WTC11 (cell line): Measurements from ENCODE around the gene CDC25B. TPM values are rescaled to one million over a fixed set of nuclear protein-coding genes. Genes with fewer than 3 reads are reported as not detected.

Source experiments
- ATAC-seq: fragments of 200-7000 bp; cut with Tn5 transposase; 2 replicates; pipeline ENCODE4 v1.10.0; 2021; ENCODE audit warnings: mild to moderate bottlenecking, moderate library complexity
- Bru-seq: library from RNA; stranded (reverse); fragments of 400-500 nt; gene quantifications from one replicate; lab custom pipeline; 2021; lab: Mats Ljungman, UMichigan
- CTCF ChIA-PET: fragments of 300-600 bp; sonication (Branson Sonifier 250); formaldehyde crosslinking; loops from one replicate; lab custom pipeline; 2021; ENCODE audit warnings: antibody characterized with exemption; lab: Charles Lee
- POLR2A ChIA-PET: fragments of 350-600 bp; sonication (Branson Sonifier 250); formaldehyde crosslinking; loops from one replicate; lab custom pipeline; 2021; ENCODE audit warnings: antibody characterized with exemption; lab: Charles Lee
- DNase-seq: peaks from one replicate; pipeline ENCODE4 v3.0.0; 2021; ENCODE audit warnings: low spot score
- H3K27ac Mint-ChIP-seq: 2 replicates; pipeline ENCODE4 v1.8.0; 2021; ENCODE audit warnings: mixed read lengths
- H3K27me3 Mint-ChIP-seq: 2 replicates; pipeline ENCODE4 v1.8.0; 2021; ENCODE audit warnings: low read depth, mild to moderate bottlenecking, moderate library complexity, mixed read lengths
- H3K36me3 Mint-ChIP-seq: 2 replicates; pipeline ENCODE4 v1.8.0; 2021; ENCODE audit warnings: mixed read lengths
- H3K4me1 Mint-ChIP-seq: 2 replicates; pipeline ENCODE4 v1.8.0; 2022; ENCODE audit warnings: mixed read lengths
- H3K4me3 Mint-ChIP-seq: 2 replicates; pipeline ENCODE4 v1.8.0; 2021; ENCODE audit warnings: mild to moderate bottlenecking, moderate library complexity, mixed read lengths
- H3K9me3 Mint-ChIP-seq: 2 replicates; pipeline ENCODE4 v1.8.0; 2021; ENCODE audit warnings: mixed read lengths
- ELF4 ChIP-seq: sonication (generic); formaldehyde crosslinking; IDR thresholded peaks from 2 replicates; pipeline ENCODE4 v1.8.1; 2022; ENCODE audit warnings: low read depth, mild to moderate bottlenecking, moderate library complexity, missing genetic modification reagents
- EMX1 ChIP-seq: fragments of 250-450 bp; sonication (Bioruptor Pico); IDR thresholded peaks from 2 replicates; pipeline ENCODE4 v1.8.0; 2021; ENCODE audit warnings: mild to moderate bottlenecking
- JAZF1 ChIP-seq: fragments of 250-450 bp; sonication (Bioruptor Pico); IDR thresholded peaks from 2 replicates; pipeline ENCODE4 v1.9.0; 2021; ENCODE audit warnings: moderate library complexity, mild to moderate bottlenecking, inconsistent platforms
- KAT7 ChIP-seq: sonication (generic); formaldehyde crosslinking; IDR thresholded peaks from 2 replicates; pipeline ENCODE4 v1.8.1; 2023; ENCODE audit warnings: missing genetic modification reagents, mild to moderate bottlenecking, borderline replicate concordance
- NFATC4 ChIP-seq: fragments of 250-450 bp; sonication (Bioruptor Pico); IDR thresholded peaks from 2 replicates; pipeline ENCODE4 v1.9.0; 2021; ENCODE audit warnings: mild to moderate bottlenecking
- NR2C2 ChIP-seq: sonication (generic); formaldehyde crosslinking; IDR thresholded peaks from 2 replicates; pipeline ENCODE4 v1.8.0; 2022; ENCODE audit warnings: mild to moderate bottlenecking, missing genetic modification reagents
- NR3C1 ChIP-seq: sonication (generic); formaldehyde crosslinking; conservative IDR thresholded peaks from 2 replicates; pipeline ENCODE4 v1.8.1; 2023; ENCODE audit warnings: low read depth, mild to moderate bottlenecking, missing genetic modification reagents
- RELA ChIP-seq: sonication (generic); formaldehyde crosslinking; IDR thresholded peaks from 2 replicates; pipeline ENCODE4 v1.8.1; 2022; ENCODE audit warnings: missing genetic modification reagents, mild to moderate bottlenecking, borderline replicate concordance
- TEAD4 ChIP-seq: sonication (generic); formaldehyde crosslinking; IDR thresholded peaks from 2 replicates; pipeline ENCODE4 v1.8.0; 2022; ENCODE audit warnings: mild to moderate bottlenecking, missing genetic modification reagents
- ZNF317 ChIP-seq: sonication (generic); formaldehyde crosslinking; IDR thresholded peaks from 2 replicates; pipeline ENCODE4 v1.8.1; 2023; ENCODE audit warnings: low read depth, mild to moderate bottlenecking, moderate library complexity, missing genetic modification reagents, borderline replicate concordance
- ZNF396 ChIP-seq: fragments of 250-450 bp; sonication (Bioruptor Pico); IDR thresholded peaks from 2 replicates; pipeline ENCODE4 v1.8.0; 2021; ENCODE audit warnings: mild to moderate bottlenecking, moderate library complexity, borderline replicate concordance
- long read RNA-seq, 3 experiments: library from RNA in 1 of 3; library from capped mRNA in 1 of 3; library from polyadenylated mRNA in 1 of 3; unstranded in 2 of 3; stranded (forward) in 1 of 3; transcript quantifications; one replicate each; pipeline ENCODE4 v2.0.0, GENCODE V29; 2021
- total RNA-seq: library from RNA; stranded (reverse); gene quantifications from 3 replicates; pipeline ENCODE4 v1.2.3, GENCODE V29; 2021
- TF ChIP-seq, protein P1 (sequence below): sonication (generic); formaldehyde crosslinking; IDR thresholded peaks from 2 replicates; pipeline ENCODE4 v1.8.1; 2022; ENCODE audit warnings: mild to moderate bottlenecking, moderate library complexity, missing genetic modification reagents
- TF ChIP-seq, protein P2 (sequence below): fragments of 200-600 bp; IDR thresholded peaks from 2 replicates; pipeline ENCODE4 v1.8.0; 2022; ENCODE audit warnings: antibody characterized with exemption
- TF ChIP-seq, protein P3 (sequence below): sonication (generic); formaldehyde crosslinking; IDR thresholded peaks from 2 replicates; pipeline ENCODE4 v1.8.0; 2022; ENCODE audit warnings: missing genetic modification reagents
- TF ChIP-seq, protein P4 (sequence below): sonication (generic); formaldehyde crosslinking; IDR thresholded peaks from 2 replicates; pipeline ENCODE4 v1.8.1; 2023; ENCODE audit warnings: mild to moderate bottlenecking, missing genetic modification reagents
- TF ChIP-seq, protein P5 (sequence below): sonication (generic); formaldehyde crosslinking; IDR thresholded peaks from 2 replicates; pipeline ENCODE4 v1.8.0; 2022; ENCODE audit warnings: mild to moderate bottlenecking, missing genetic modification reagents
- TF ChIP-seq, protein P6 (sequence below): sonication (generic); formaldehyde crosslinking; conservative IDR thresholded peaks from 2 replicates; pipeline ENCODE4 v1.8.1; 2022; ENCODE audit warnings: mild to moderate bottlenecking, missing genetic modification reagents
- TF ChIP-seq, protein P7 (sequence below): sonication (generic); formaldehyde crosslinking; IDR thresholded peaks from 2 replicates; pipeline ENCODE4 v1.8.0; 2022; ENCODE audit warnings: mild to moderate bottlenecking, missing genetic modification reagents
- TF ChIP-seq, protein P8 (sequence below): sonication (generic); formaldehyde crosslinking; IDR thresholded peaks from 2 replicates; pipeline ENCODE4 v1.8.1; 2023; ENCODE audit warnings: mild to moderate bottlenecking, missing genetic modification reagents, moderate library complexity

The CDC25B gene
- total RNA-seq: 35.2 to 37.5 TPM (median 37.4 TPM) in 3 replicates
- percentile 53 among the genes with signal in this experiment for Bru-seq, nascent RNA
- long read RNA-seq, experiment 1, transcript CDC25B-201 (16 exons, 3,597 nt): major isoform, 17 of 68 reads
- long read RNA-seq, experiment 1, transcript CDC25B-206 (16 exons, 1,960 nt): minor isoform, 16 of 68 reads
- long read RNA-seq, experiment 1, partial matches to known transcripts: 21 of 68 reads
- long read RNA-seq, experiment 1, other reads (novel, unspliced or antisense): 12 of 68 reads
- long read RNA-seq, experiment 2, transcript CDC25B-201 (16 exons, 3,597 nt): major isoform, 20 of 40 reads
- long read RNA-seq, experiment 2, partial matches to known transcripts: 6 of 40 reads
- long read RNA-seq, experiment 2, other reads (novel, unspliced or antisense): 8 of 40 reads
- long read RNA-seq, experiment 3, partial matches to known transcripts: 0 of 2 reads
- long read RNA-seq, experiment 3, other reads (novel, unspliced or antisense): 1 of 2 reads

DNA sequence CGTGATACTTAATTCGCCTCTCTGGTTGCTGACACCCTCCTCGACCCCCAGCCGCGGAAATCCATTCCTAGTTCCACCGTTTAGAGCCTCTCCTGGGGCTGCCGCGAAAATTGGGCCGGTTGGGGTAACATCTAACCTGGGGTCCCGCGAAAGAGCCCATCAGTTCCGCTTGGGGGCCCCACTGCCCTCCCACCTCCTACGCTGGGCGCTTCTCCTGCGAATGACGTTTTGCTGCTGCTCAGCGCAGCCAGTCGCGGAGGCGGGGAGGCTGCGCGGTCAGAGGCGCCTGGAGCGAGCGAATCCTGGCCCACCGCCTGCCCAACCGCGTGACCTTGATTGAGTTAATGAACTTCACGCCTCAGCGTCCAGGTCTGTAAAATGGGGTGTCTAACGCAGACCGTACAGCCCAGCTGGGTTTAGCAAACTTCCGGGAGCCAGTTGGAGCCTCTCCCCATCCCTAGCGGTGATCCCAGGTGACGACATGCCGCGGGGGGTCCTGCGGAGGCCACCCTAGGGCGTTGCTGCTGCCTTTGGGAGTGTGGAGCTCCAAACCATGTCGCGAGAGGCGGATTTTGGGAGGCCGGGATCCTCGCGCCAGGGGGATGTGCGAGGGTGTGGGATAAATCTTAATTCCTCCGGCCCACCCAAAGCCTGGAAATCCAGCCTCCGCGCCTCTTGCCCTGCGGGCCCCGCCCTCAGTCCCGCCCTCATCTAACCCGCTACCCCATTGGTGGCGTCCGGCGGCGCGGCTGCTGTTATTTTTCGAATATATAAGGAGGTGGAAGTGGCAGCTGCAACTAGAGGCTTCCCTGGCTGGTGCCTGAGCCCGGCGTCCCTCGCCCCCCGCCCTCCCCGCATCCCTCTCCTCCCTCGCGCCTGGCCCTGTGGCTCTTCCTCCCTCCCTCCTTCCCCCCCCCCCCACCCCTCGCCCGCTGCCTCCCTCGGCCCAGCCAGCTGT lies at the start of gene CDC25B:
Gene CDC25B, plus strand, starts transcription at position 800 of the 958 bp plus-strand sequence. CDS start 222 bp downstream, outside the sequence.
- Mint-ChIP-seq H3K9me3 (no peaks in the 10 kb centered on the region), H3K4me1 (peaks cover 47% of the 10 kb centered on the region), H3K27ac (peak within 1 kb of the TSS; percentile 84), H3K36me3 (peaks cover 4% of the 10 kb centered on the region), H3K4me3 (peak within 1 kb of the TSS; percentile 82), H3K27me3 (peaks cover 11% of the 10 kb centered on the region; the same call in 1 of the 2 replicates)
- POLR2A ChIA-PET: interaction anchor here (0.6 kb wide), 1 partner anchor 23 kb away, joined by 4 read pairs; no protein-coding TSS in a partner anchor
- ATAC-seq (peak; percentile 52), DNase-seq (peak; percentile 92)
- CTCF ChIA-PET: interaction anchor here (0.5 to 2.8 kb wide), 4 partner anchors 10 to 36 kb away, joined by 3 to 29 read pairs (median 8); partner anchors contain the start of genes AP5S1 and CENPB
- TF ChIP-seq, protein P1, sequence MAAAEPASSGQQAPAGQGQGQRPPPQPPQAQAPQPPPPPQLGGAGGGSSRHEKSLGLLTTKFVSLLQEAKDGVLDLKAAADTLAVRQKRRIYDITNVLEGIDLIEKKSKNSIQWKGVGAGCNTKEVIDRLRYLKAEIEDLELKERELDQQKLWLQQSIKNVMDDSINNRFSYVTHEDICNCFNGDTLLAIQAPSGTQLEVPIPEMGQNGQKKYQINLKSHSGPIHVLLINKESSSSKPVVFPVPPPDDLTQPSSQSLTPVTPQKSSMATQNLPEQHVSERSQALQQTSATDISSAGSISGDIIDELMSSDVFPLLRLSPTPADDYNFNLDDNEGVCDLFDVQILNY (CRISPR knock-in tag): no peak
- no peak for TF ChIP-seq TEAD4 (CRISPR knock-in tag)
- TF ChIP-seq JAZF1 (CRISPR knock-in tag): no peak
- TF ChIP-seq, protein P2, sequence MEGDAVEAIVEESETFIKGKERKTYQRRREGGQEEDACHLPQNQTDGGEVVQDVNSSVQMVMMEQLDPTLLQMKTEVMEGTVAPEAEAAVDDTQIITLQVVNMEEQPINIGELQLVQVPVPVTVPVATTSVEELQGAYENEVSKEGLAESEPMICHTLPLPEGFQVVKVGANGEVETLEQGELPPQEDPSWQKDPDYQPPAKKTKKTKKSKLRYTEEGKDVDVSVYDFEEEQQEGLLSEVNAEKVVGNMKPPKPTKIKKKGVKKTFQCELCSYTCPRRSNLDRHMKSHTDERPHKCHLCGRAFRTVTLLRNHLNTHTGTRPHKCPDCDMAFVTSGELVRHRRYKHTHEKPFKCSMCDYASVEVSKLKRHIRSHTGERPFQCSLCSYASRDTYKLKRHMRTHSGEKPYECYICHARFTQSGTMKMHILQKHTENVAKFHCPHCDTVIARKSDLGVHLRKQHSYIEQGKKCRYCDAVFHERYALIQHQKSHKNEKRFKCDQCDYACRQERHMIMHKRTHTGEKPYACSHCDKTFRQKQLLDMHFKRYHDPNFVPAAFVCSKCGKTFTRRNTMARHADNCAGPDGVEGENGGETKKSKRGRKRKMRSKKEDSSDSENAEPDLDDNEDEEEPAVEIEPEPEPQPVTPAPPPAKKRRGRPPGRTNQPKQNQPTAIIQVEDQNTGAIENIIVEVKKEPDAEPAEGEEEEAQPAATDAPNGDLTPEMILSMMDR: no peak
- TF ChIP-seq, protein P3, sequence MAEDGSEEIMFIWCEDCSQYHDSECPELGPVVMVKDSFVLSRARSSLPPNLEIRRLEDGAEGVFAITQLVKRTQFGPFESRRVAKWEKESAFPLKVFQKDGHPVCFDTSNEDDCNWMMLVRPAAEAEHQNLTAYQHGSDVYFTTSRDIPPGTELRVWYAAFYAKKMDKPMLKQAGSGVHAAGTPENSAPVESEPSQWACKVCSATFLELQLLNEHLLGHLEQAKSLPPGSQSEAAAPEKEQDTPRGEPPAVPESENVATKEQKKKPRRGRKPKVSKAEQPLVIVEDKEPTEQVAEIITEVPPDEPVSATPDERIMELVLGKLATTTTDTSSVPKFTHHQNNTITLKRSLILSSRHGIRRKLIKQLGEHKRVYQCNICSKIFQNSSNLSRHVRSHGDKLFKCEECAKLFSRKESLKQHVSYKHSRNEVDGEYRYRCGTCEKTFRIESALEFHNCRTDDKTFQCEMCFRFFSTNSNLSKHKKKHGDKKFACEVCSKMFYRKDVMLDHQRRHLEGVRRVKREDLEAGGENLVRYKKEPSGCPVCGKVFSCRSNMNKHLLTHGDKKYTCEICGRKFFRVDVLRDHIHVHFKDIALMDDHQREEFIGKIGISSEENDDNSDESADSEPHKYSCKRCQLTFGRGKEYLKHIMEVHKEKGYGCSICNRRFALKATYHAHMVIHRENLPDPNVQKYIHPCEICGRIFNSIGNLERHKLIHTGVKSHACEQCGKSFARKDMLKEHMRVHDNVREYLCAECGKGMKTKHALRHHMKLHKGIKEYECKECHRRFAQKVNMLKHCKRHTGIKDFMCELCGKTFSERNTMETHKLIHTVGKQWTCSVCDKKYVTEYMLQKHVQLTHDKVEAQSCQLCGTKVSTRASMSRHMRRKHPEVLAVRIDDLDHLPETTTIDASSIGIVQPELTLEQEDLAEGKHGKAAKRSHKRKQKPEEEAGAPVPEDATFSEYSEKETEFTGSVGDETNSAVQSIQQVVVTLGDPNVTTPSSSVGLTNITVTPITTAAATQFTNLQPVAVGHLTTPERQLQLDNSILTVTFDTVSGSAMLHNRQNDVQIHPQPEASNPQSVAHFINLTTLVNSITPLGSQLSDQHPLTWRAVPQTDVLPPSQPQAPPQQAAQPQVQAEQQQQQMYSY (CRISPR knock-in tag): no peak
- TF ChIP-seq, protein P4, sequence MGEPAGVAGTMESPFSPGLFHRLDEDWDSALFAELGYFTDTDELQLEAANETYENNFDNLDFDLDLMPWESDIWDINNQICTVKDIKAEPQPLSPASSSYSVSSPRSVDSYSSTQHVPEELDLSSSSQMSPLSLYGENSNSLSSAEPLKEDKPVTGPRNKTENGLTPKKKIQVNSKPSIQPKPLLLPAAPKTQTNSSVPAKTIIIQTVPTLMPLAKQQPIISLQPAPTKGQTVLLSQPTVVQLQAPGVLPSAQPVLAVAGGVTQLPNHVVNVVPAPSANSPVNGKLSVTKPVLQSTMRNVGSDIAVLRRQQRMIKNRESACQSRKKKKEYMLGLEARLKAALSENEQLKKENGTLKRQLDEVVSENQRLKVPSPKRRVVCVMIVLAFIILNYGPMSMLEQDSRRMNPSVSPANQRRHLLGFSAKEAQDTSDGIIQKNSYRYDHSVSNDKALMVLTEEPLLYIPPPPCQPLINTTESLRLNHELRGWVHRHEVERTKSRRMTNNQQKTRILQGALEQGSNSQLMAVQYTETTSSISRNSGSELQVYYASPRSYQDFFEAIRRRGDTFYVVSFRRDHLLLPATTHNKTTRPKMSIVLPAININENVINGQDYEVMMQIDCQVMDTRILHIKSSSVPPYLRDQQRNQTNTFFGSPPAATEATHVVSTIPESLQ (CRISPR knock-in tag): no peak
- TF ChIP-seq ZNF396 (CRISPR knock-in tag): no peak
- no peak for TF ChIP-seq RELA (CRISPR knock-in tag)
- TF ChIP-seq NR2C2 (CRISPR knock-in tag): no peak
- TF ChIP-seq NFATC4 (CRISPR knock-in tag): no peak
- TF ChIP-seq, protein P5, sequence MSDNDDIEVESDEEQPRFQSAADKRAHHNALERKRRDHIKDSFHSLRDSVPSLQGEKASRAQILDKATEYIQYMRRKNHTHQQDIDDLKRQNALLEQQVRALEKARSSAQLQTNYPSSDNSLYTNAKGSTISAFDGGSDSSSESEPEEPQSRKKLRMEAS (CRISPR knock-in tag): peak; percentile 74
- TF ChIP-seq, protein P6, sequence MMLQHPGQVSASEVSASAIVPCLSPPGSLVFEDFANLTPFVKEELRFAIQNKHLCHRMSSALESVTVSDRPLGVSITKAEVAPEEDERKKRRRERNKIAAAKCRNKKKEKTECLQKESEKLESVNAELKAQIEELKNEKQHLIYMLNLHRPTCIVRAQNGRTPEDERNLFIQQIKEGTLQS (CRISPR knock-in tag): no peak
- no peak for TF ChIP-seq ZNF317 (CRISPR knock-in tag)
- TF ChIP-seq NR3C1: no peak
- no peak for TF ChIP-seq EMX1 (CRISPR knock-in tag)
- TF ChIP-seq, protein P7, sequence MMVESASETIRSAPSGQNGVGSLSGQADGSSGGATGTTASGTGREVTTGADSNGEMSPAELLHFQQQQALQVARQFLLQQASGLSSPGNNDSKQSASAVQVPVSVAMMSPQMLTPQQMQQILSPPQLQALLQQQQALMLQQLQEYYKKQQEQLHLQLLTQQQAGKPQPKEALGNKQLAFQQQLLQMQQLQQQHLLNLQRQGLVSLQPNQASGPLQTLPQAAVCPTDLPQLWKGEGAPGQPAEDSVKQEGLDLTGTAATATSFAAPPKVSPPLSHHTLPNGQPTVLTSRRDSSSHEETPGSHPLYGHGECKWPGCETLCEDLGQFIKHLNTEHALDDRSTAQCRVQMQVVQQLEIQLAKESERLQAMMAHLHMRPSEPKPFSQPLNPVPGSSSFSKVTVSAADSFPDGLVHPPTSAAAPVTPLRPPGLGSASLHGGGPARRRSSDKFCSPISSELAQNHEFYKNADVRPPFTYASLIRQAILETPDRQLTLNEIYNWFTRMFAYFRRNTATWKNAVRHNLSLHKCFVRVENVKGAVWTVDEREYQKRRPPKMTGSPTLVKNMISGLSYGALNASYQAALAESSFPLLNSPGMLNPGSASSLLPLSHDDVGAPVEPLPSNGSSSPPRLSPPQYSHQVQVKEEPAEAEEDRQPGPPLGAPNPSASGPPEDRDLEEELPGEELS (CRISPR knock-in tag): peak; percentile 45; the same call in 1 of the 2 replicates
- no peak for TF ChIP-seq KAT7 (CRISPR knock-in tag)
- TF ChIP-seq, protein P8, sequence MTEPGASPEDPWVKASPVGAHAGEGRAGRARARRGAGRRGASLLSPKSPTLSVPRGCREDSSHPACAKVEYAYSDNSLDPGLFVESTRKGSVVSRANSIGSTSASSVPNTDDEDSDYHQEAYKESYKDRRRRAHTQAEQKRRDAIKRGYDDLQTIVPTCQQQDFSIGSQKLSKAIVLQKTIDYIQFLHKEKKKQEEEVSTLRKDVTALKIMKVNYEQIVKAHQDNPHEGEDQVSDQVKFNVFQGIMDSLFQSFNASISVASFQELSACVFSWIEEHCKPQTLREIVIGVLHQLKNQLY (CRISPR knock-in tag): no peak
- no peak for TF ChIP-seq ELF4 (CRISPR knock-in tag)
